HTR-8/SVneo (cell line): Measurements from ENCODE around the gene HS6ST3.

Experiments
- DNase-seq: peaks from one replicate; pipeline ENCODE4 v3.0.0; 2011; ENCODE audit warnings: low spot score, mixed read lengths; ENCODE audit not compliant: insufficient read length
- FAIRE-seq: peaks from 2 replicates; lab custom pipeline; 2011; peaks lifted over from hg19 to GRCh38; lab: Jason Lieb, UNC

The HS6ST3 gene

DNA sequence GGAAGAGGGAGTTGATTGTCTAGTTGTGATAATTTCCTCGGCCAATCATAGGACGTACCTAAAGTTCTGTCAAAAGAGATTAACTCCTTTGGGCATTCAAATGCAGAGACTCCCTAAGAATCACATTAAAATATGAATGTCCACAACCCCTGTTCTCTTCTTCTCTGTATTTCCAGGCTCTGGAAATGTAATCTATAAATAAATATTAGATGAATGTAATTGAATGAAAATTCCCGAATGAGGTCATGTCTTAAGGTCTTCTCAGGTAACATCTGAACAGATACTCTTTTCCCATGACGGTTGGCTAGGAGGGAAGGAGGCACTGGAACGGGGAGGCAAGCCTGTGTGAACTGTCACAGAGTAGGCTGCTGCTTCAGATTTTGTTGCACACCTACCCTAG, 759.2 kb downstream of the HS6ST3 start:
- FAIRE-seq (no peak), DNase-seq (no peak)

DNA sequence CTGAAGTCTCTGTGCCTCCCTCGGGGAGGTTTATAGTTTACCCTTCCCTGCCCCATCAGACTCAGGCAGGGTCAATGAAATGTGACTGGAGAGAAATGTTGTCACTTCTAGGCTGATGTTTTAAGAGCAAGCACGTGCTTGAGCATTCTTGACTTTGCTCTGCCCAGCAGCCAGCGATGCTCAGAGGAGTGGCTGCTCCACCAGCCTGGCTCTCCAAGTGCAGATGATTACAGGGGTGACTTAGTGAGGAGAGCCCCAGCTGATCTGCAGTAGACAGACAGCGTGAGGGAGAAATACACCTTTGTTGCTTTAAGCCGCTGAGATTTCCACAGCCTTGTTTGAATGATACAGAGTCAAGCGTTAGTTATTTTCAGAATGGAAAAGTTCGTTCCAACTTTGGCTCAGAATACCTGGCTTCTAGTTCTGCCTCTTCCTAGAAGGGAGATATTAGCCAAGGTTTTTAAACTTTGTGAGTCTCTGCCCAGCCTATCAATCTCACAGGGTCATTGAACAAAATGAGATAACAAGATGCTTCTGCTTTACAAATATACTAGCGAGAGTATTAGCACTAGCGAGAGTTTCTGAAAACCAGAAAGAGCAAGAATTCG, 760.7 kb downstream of the HS6ST3 start:
- FAIRE-seq (no peak), DNase-seq (no peak)

DNA sequence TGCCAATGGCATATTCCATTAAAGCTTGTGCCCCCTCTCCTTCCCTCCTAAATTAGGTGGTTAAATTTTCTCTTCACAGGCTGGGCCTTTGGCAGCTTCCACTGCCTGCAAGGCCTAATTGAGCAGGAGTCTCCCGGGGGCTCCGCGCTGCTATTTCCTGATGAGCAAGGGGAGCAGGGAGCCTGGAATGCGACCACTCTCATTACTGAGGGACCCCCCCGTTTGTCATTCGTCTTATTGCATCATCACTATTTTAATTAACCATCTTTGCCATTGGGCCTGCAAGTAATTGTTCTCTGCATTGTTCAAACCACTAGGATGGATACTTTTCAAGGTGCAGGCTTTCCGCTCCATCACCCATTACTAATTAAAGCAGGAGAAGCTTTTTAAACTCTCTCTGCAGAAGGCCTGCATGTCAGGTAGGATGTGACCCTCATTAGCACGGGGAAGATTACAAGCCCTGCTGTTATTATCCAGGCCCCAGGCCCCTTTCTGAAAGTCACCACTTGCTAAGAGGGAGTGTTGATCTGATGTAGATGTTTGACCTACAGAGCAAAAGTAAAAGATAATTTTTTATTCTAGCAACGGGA, 762.0 kb downstream of the HS6ST3 start:
- FAIRE-seq (no peak), DNase-seq (no peak)

DNA sequence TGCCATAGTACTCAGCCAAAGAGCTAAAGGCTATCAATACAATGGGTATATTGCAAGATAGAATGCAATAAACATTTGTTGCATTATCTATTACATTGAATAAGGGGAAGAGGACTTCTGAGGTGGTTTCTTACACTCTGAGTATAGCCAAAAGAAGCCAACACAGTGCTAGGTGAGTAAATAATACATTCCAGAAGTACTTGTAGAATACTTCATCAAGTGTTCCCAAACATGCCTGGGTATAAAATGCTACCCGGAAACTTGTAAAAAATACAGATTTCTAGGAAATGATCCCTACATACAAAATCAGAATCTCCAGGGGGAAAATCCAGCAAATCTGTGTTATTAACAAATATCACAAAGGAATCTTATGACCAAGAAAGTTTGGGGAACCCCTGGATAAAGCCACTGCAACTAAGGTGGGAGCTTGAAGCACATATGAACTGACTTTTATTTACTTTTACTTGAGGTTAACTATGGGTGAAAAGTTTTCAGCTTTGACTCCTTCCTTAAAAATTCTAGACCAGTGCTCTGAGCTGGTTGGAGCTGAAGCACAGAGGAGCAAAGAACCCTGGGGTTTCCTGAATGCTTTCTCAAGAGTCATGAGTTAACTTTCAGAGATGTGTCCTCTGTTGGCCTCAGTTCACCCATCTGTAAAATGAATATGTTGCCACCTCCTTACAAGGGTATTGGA, 768.4 kb downstream of the HS6ST3 start:
- DNase-seq (no peak), FAIRE-seq (no peak)

DNA sequence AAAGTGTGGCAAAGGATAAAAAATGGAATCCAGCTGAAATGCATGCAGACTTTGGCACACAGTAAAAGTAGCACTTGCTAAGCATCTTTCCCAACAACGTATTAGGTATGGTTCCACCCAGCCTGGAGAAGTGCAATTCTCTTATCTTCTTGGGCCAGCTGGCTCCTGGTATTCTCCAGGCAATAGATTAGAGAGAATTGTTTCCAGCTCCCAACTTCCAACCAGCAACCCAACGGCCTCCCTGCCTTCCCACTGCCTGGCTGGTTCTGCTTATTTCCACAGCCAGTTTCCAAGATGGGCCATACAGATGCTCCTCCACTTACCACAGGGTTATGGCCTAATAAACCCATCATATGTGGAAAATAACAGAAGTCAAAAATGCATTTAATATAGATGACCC, 771.0 kb downstream of the HS6ST3 start:
- FAIRE-seq (no peak), DNase-seq (no peak)

DNA sequence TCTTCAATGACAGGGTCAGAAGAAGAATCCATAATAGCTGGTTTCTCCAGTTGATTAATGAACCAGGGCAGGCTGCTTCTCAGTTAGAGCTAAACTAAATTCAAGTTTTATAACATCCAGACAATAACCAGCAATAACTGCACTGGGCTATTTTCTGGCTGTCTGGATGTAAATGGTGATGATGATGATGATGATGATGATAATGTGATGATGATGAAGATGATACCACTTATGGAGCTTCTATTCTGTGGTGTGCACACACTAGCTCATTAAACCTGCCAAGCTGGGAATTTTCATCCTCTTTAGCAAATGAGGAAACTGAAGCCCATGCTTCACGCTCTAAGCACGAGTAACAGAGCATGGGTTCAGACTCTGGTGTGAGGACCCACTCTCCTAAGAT, 772.2 kb downstream of the HS6ST3 start:
- no peak for DNase-seq
- FAIRE-seq = no peak

DNA sequence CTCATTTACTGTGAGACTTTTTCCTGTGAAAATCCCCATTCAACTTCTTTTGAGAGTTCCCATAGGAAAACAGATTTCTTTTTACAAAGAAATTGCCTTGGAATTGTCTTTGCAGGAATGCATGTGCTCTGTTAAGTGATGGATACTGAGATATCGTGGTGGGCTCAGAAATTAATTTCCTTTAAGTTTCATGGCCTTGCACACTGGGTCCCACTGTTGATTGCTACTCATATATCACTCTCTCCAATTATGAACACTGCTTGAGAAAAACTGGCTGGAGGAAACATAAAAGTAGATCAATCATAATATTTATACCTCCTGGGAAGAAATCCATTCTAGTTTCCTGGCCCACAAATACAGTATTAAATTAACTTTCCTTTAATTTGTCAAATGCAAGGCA, 773.1 kb downstream of the HS6ST3 start:
- DNase-seq (no peak), FAIRE-seq (no peak)

DNA sequence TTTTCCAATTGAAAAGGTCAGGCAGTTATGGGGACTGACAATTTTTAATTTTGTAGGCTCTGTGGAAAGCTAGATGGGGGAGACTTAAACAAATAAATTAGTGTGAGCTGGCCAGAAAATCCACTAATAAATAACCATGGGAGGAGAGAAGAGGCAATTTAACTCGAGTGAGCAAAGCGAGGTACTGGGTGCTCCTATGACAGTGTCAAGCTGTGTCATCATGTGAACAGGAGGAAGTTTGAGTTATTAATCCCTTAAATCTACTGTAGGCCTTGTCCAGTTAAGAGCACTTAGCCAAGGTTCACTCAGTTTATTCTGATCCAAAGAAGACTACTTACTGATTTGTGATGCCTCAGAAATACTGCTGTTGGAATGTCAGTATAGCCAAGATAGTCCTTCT, 781.6 kb downstream of the HS6ST3 start:
- DNase-seq = no peak
- FAIRE-seq = no peak

DNA sequence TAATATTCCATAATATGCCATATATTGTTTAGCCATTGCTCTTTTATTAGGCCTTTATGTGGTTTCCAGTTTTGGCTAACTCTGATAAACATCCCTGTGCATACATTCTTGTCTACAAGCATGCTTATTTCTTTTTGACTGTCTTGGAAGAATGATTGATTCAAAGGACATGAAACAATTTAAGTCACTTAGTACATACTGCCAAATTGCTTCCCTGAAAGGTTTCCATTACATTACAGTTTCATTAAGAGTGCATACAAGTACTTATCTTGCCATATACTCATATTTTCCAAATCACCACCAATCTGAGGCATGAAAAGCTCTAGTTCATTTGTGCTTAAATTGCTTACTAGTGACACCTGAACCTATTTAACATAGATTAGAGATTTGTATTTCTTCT, 790.5 kb downstream of the HS6ST3 start:
- FAIRE-seq (no peak), DNase-seq (no peak)
